ENCODE data around the gene CEP112. TPM values are rescaled to one million over a fixed set of nuclear protein-coding genes. Genes with fewer than 3 reads are reported as not detected.

CEP112 gene
- polyA plus RNA-seq, 4 donors, result 12.5 to 17.6 (median 15.9) TPM

GRCh38 chr17:65587534-65588180 lies 604.3 kb downstream of the CEP112 start:
- no peak for DNase-seq (ENCODE audit: low read depth in 4 of 4, low spot score in 3 of 4)

GRCh38 chr17:65586899-65587298 lies 605.0 kb downstream of the CEP112 start:
- DNase-seq (ENCODE audit: low read depth in 4 of 4, low spot score in 3 of 4), result no peak

Other genes starting within 250 kb of the CEP112 start
- gene APOH, start 37.3 kb upstream of the CEP112 start, polyA plus RNA-seq (ENCODE audit: insufficient read length in 4 of 4), result 10 to 100 TPM in 1 of 4 donors, under 1 TPM in 1, not detected in 2; 0.90 to 23.8 TPM
- gene PRKCA, start 110.5 kb upstream of the CEP112 start, polyA plus RNA-seq (ENCODE audit: insufficient read length in 4 of 4), result 10 to 100 TPM; 14.1 to 24.5 (median 22.7) TPM